CD14-positive monocyte (primary cell): ENCODE results near the gene SEZ6L. TPM values are rescaled to one million over a fixed set of nuclear protein-coding genes. Genes with fewer than 3 reads are reported as not detected.
A peak's percentile ranks its signal among the peaks of the same experiment; 100 is the strongest.

Source experiments
- DNase-seq, 3 donors: peaks; one replicate each; pipeline ENCODE4 v3.0.0-alpha.2; 2011 to 2022
- H2AFZ ChIP-seq: 2 replicates; pipeline ENCODE4 v1.6.0; 2012; ENCODE audit warnings: mild to moderate bottlenecking, low read depth, low read length, inconsistent platforms; ENCODE audit not compliant: insufficient read depth, poor library complexity, severe bottlenecking
- H3K27ac ChIP-seq, 2 donors: 1 replicate in 1 of 2; 2 replicates in 1 of 2; pipeline ENCODE4 v1.5.1; 2012 to 2013; ENCODE audit warnings: low read length in 2 of 2, control low read depth in 1 of 2, inconsistent platforms in 1 of 2, low read depth in 1 of 2, mild to moderate bottlenecking in 1 of 2
- H3K27me3 ChIP-seq, 2 donors: one replicate each; pipeline versions ENCODE4 v1.6.0 to v1.6.1; 2011 to 2013; ENCODE audit warnings: low read length in 2 of 2; ENCODE audit not compliant: control insufficient read depth in 2 of 2, insufficient read depth in 2 of 2
- H3K36me3 ChIP-seq, 2 donors: replicated peaks in 1 of 2; 1 replicate in 1 of 2; 2 replicates in 1 of 2; pipeline versions ENCODE4 v1.5.1 to v1.6.1; 2012 to 2013; ENCODE audit warnings: low read length in 2 of 2, control low read depth in 1 of 2, inconsistent platforms in 1 of 2, mild to moderate bottlenecking in 1 of 2; ENCODE audit not compliant: insufficient read depth in 2 of 2, control insufficient read depth in 1 of 2
- H3K4me1 ChIP-seq, 2 donors: 1 replicate in 1 of 2; 2 replicates in 1 of 2; pipeline versions ENCODE4 v1.5.1 to v1.6.1; 2012 to 2013; ENCODE audit warnings: low read length in 2 of 2, control low read depth in 1 of 2, inconsistent platforms in 1 of 2, mild to moderate bottlenecking in 1 of 2, moderate library complexity in 1 of 2; ENCODE audit not compliant: insufficient read depth in 2 of 2, control insufficient read depth in 1 of 2
- H3K4me2 ChIP-seq: replicated peaks from 2 replicates; pipeline ENCODE3; 2012; ENCODE audit warnings: low read length, moderate library complexity, mild to moderate bottlenecking; ENCODE audit not compliant: poor library complexity, severe bottlenecking; ENCODE audit errors: extremely low read depth
- H3K4me3 ChIP-seq, 3 experiments: fragments of 200-600 bp in 1 of 3; sonication (generic) in 1 of 3; replicated peaks in 1 of 3; 1 replicate in 2 of 3; 2 replicates in 1 of 3; pipeline ENCODE4 v1.5.1; 2011 to 2013; ENCODE audit warnings: low read length in 3 of 3, mild to moderate bottlenecking in 3 of 3, control low read depth in 2 of 3, low read depth in 2 of 3, inconsistent platforms in 1 of 3, moderate library complexity in 1 of 3
- H3K79me2 ChIP-seq: 2 replicates; pipeline ENCODE4 v1.6.0; 2012; ENCODE audit warnings: mild to moderate bottlenecking, control low read depth, inconsistent platforms, low read length, moderate library complexity; ENCODE audit not compliant: insufficient read depth
- H3K9ac ChIP-seq: 2 replicates; pipeline ENCODE4 v1.6.0; 2017; ENCODE audit warnings: low read length, mild to moderate bottlenecking; ENCODE audit not compliant: insufficient read depth, poor library complexity, severe bottlenecking
- H3K9me3 ChIP-seq, 2 donors: replicated peaks in 1 of 2; 1 replicate in 1 of 2; 2 replicates in 1 of 2; pipeline versions ENCODE4 v1.5.1 to v1.6.1; 2012 to 2013; ENCODE audit warnings: low read length in 2 of 2, control low read depth in 1 of 2; ENCODE audit not compliant: control insufficient read depth in 1 of 2, insufficient read depth in 1 of 2
- H4K20me1 ChIP-seq: 2 replicates; pipeline ENCODE4 v1.6.0; 2012; ENCODE audit warnings: mild to moderate bottlenecking, low read length, control low read depth, moderate library complexity; ENCODE audit not compliant: insufficient read depth
- H3K27ac Mint-ChIP-seq, 7 donors: one replicate each; pipeline ENCODE4 v1.8.0; 2020; ENCODE audit warnings: mild to moderate bottlenecking in 7 of 7, mixed read lengths in 7 of 7, moderate library complexity in 6 of 7, inconsistent platforms in 2 of 7
- H3K27me3 Mint-ChIP-seq, 3 donors: one replicate each; pipeline ENCODE4 v1.8.0; 2021 to 2022; ENCODE audit warnings: low read depth in 3 of 3, mild to moderate bottlenecking in 3 of 3, mixed read lengths in 3 of 3, moderate library complexity in 3 of 3, inconsistent platforms in 1 of 3
- H3K36me3 Mint-ChIP-seq, 2 donors: one replicate each; pipeline ENCODE4 v1.8.0; 2020; ENCODE audit warnings: mixed read lengths in 2 of 2, inconsistent platforms in 1 of 2, mild to moderate bottlenecking in 1 of 2
- H3K4me1 Mint-ChIP-seq: one replicate; pipeline ENCODE4 v1.8.0; 2020; ENCODE audit warnings: mild to moderate bottlenecking, mixed read lengths
- H3K4me3 Mint-ChIP-seq, 2 donors: one replicate each; pipeline ENCODE4 v1.8.0; 2020; ENCODE audit warnings: mild to moderate bottlenecking in 2 of 2, mixed read lengths in 2 of 2, moderate library complexity in 1 of 2
- H3K9me3 Mint-ChIP-seq, 7 donors: one replicate each; pipeline ENCODE4 v1.8.0; 2020 to 2022; ENCODE audit warnings: mixed read lengths in 7 of 7, mild to moderate bottlenecking in 6 of 7, moderate library complexity in 6 of 7, inconsistent platforms in 2 of 7
- CTCF ChIP-seq: fragments of 200-600 bp; IDR thresholded peaks from one replicate; pipeline ENCODE4 v1.8.0; 2022; ENCODE audit warnings: antibody characterized with exemption, mild to moderate bottlenecking
- WGBS: methylation state at CpG from one replicate; pipeline ENCODE4 v1.1.5; 2013; ENCODE audit warnings: missing lambda C conversion rate; ENCODE audit not compliant: insufficient coverage; 5-methylcytosine and 5-hydroxymethylcytosine counted together
- intact Hi-C, 2 donors: fragments of 100-400 bp; cut with micrococcal nuclease; formaldehyde crosslinking; loops; one replicate each; pipeline versions ENCODE4 v1.15.0 to v1.15.1; 2023
- polyA plus RNA-seq, 3 donors: library from polyadenylated mRNA; depleted of rRNA in 1 of 3; unstranded in 2 of 3; stranded (reverse) in 1 of 3; fragments of 300-500 nt in 2 of 3; fragments of >200 nt in 1 of 3; fragmentation: Illumina TruSeq in 2 of 3; gene quantifications; 1 replicate in 2 of 3; 2 replicates in 1 of 3; pipeline ENCODE4 v1.2.3, GENCODE V29; 2012 to 2021

The SEZ6L gene
- polyA plus RNA-seq, 3 donors, result 0.43 to 2.8 (median 0.71) TPM

GRCh38 chr22:26161746-26162145 lies 7.5 kb upstream of the SEZ6L start:
- peaks cover 7 to 26% (median 17%) of the 10 kb centered on the region in 3 donors for H3K27me3 Mint-ChIP-seq
- intact Hi-C loops, result no loop called here

GRCh38 chr22:26162926-26163325 lies 6.3 kb upstream of the SEZ6L start:
- H3K36me3 ChIP-seq, result no peaks in the 10 kb centered on the region
- Mint-ChIP-seq H3K4me3 (peak overlapping the region in 1 of 2 donors; percentile 65), H3K27ac (no peak overlapping the region), H3K9me3 (peaks cover 0 to 4% (median 0%) of the 10 kb centered on the region in 7 donors), H3K27me3 (peaks cover 5 to 26% (median 17%) of the 10 kb centered on the region in 3 donors), H3K36me3 (no peaks in the 10 kb centered on the region), H3K4me1 (peaks cover 10% of the 10 kb centered on the region)
- H3K27ac ChIP-seq, result no peak overlapping the region
- no peak overlapping the region for H2AFZ ChIP-seq
- no peak overlapping the region for H3K4me2 ChIP-seq
- no peak for TF ChIP-seq CTCF
- no peaks in the 10 kb centered on the region for H3K79me2 ChIP-seq
- intact Hi-C loops, result no loop called here
- no peaks in the 10 kb centered on the region for H4K20me1 ChIP-seq
- no peak overlapping the region for H3K9ac ChIP-seq
- peaks cover 9 to 12% of the 10 kb centered on the region in 2 donors for H3K4me1 ChIP-seq
- peaks cover 2 to 6% of the 10 kb centered on the region in 2 donors for H3K27me3 ChIP-seq
- H3K4me3 ChIP-seq, result no peak overlapping the region
- peak in 1 of 3 donors; percentile 7 for DNase-seq
- H3K9me3 ChIP-seq, result no peaks in the 10 kb centered on the region
- 100% methylated on average over 1 of the region's 4 CpGs for WGBS

More at GRCh38 chr22:26161746-26162145, 7.5 kb upstream of the SEZ6L start:
- no peak for TF ChIP-seq CTCF
- Histone ChIP-seq H3K4me1 (peaks cover 3 to 6% of the 10 kb centered on the region in 2 donors), H3K27ac (no peak overlapping the region), H2AFZ (no peak overlapping the region), H3K27me3 (peaks cover 2 to 6% of the 10 kb centered on the region in 2 donors), H4K20me1 (no peaks in the 10 kb centered on the region), H3K9ac (no peak overlapping the region), H3K4me2 (no peak overlapping the region), H3K9me3 (no peaks in the 10 kb centered on the region), H3K4me3 (no peak overlapping the region), H3K79me2 (no peaks in the 10 kb centered on the region), H3K36me3 (no peaks in the 10 kb centered on the region)
- DNase-seq, result no peak
- H3K4me1 Mint-ChIP-seq, result peaks cover 5% of the 10 kb centered on the region
- peaks cover 0 to 2% (median 0%) of the 10 kb centered on the region in 7 donors for H3K9me3 Mint-ChIP-seq
- 84% methylated on average over 4 of the region's 7 CpGs for WGBS
- no peak overlapping the region for H3K4me3 Mint-ChIP-seq
- no peaks in the 10 kb centered on the region for H3K36me3 Mint-ChIP-seq
- no peak overlapping the region for H3K27ac Mint-ChIP-seq
